Thymus (tissue), 11 donors: ENCODE results near the gene CKMT1A. TPM values are rescaled to one million over a fixed set of nuclear protein-coding genes. Genes with fewer than 3 reads are reported as not detected.
"Not testable (repeated sequence)": the region's sequence is repeated elsewhere in the genome, so short reads cannot be mapped to it uniquely, and the experiment has no call there.

Experiments
- DNase-seq, 9 donors: peaks; one replicate each; pipeline ENCODE4 v3.0.0-alpha.2; 2013; ENCODE audit warnings: low spot score in 9 of 9, low read depth in 6 of 9, missing footprints in 1 of 9
- H3K27ac ChIP-seq, 2 donors: one replicate each; pipeline ENCODE4 v1.5.1; 2013; ENCODE audit warnings: control low read depth in 1 of 2, low read depth in 1 of 2, low read length in 1 of 2, mild to moderate bottlenecking in 1 of 2, moderate library complexity in 1 of 2
- H3K27me3 ChIP-seq, 2 donors: one replicate each; pipeline ENCODE4 v1.5.1; 2013; ENCODE audit warnings: low read length in 1 of 2; ENCODE audit not compliant: control insufficient read depth in 2 of 2, insufficient read depth in 1 of 2
- H3K36me3 ChIP-seq, 2 donors: one replicate each; pipeline ENCODE4 v1.5.1; 2013; ENCODE audit warnings: low read length in 1 of 2, mild to moderate bottlenecking in 1 of 2, moderate library complexity in 1 of 2; ENCODE audit not compliant: control insufficient read depth in 2 of 2, insufficient read depth in 2 of 2
- H3K4me1 ChIP-seq, 2 donors: one replicate each; pipeline ENCODE4 v1.5.1; 2013; ENCODE audit warnings: low read length in 2 of 2; ENCODE audit not compliant: control insufficient read depth in 2 of 2, insufficient read depth in 2 of 2
- H3K4me3 ChIP-seq, 2 donors: one replicate each; pipeline ENCODE4 v1.5.1; 2013; ENCODE audit warnings: low read length in 2 of 2, control low read depth in 1 of 2, mild to moderate bottlenecking in 1 of 2
- H3K9me3 ChIP-seq, 2 donors: one replicate each; pipeline ENCODE4 v1.5.1; 2013; ENCODE audit warnings: low read length in 1 of 2, mild to moderate bottlenecking in 1 of 2; ENCODE audit not compliant: control insufficient read depth in 2 of 2, insufficient read depth in 1 of 2
- WGBS: extraction: QIAGEN DNeasy Blood & Tissue Kit; methylation state at CpG from one replicate; pipeline ENCODE4 v1.1.7; 2013; 5-methylcytosine and 5-hydroxymethylcytosine counted together
- polyA plus RNA-seq: library from polyadenylated mRNA; stranded (reverse); fragments of 200-250 nt; gene quantifications from one replicate; pipeline ENCODE4 v1.2.3, GENCODE V29; 2013
- total RNA-seq: library from RNA; stranded (reverse); fragments of 120-200 nt; gene quantifications from one replicate; pipeline ENCODE4 v1.2.4, GENCODE V29; 2013
- donor health status: healthy.

CKMT1A gene
- total and polyA plus RNA-seq, 2 donors: 0.14 to 0.23 TPM

DNA sequence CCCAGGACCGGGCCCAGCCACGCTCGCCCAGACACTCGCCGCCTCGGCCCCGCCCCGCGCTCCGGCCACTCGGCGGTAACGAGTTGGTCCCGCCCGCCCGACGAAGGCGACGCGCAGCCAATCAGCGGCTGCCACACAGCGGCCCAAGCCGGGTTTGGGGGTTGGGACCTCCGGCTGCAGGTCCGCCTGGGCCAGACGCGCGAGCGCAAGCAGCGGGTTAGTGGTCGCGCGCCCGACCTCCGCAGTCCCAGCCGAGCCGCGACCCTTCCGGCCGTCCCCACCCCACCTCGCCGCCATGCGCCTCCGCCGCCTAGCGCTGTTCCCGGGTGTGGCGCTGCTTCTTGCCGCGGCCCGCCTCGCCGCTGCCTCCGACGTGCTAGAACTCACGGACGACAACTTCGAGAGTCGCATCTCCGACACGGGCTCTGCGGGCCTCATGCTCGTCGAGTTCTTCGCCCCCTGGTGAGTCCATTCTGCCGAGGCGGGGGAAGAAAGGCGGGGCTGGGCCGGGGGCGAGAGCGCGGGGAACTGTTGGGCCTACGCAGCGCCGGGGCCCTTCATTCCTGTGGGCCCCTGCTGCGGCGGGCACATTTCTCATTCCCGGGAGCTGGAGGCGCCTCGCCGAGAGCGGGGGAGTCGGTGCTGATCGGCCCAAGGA, 52.7 kb downstream of the CKMT1A start, which contains the start of gene PDIA3:
Gene PDIA3 (plus strand): TSS at position 194 of the 658 bp plus-strand sequence. CDS start 102 bp downstream, at position 296.
- not testable (repeated sequence) for H3K36me3 ChIP-seq, H3K9me3 ChIP-seq, H3K27me3 ChIP-seq
- DNase-seq: peak; percentile 47 to 89 (median 72)
- under 1% methylated on average over 84 of the region's 84 CpGs for WGBS
- Histone ChIP-seq H3K4me3 (peak within 1 kb of the TSS; percentile 79 to 91), H3K27ac (peak within 1 kb of the TSS; percentile 89 to 94), H3K4me1 (peaks cover 5 to 20% of the 10 kb centered on the region in 2 donors)

DNA sequence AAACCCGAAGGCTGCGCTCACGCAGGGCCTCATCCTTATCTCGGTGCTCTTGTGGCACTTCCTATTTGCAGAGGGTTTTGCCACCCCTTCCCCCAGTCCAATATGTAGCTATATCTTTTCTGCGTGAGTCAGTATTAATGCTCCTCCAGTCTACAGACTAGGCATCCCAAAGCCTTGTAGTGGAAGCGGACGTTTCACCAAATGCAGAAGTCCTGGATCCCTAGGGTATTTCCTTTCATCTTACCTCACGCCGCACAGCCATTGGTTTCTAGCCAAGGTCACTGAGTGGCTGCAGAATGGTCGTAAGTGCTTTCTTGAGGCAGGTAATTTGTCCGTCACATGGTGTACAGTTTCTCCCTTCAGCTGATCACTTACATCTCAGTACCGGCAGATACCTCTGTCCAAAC, 53.2 kb downstream of the CKMT1A start:
- Histone ChIP-seq H3K4me3 (peak overlapping the region; percentile 79 to 91), H3K4me1 (peaks cover 7 to 23% of the 10 kb centered on the region in 2 donors), H3K27ac (peak overlapping the region; percentile 89 to 94)
- H3K9me3 ChIP-seq, H3K27me3 ChIP-seq, H3K36me3 ChIP-seq: not testable (repeated sequence)
- peak in 2 of 9 donors; percentile 25 to 46 for DNase-seq
- under 1% methylated on average over 12 of the region's 12 CpGs for WGBS

DNA sequence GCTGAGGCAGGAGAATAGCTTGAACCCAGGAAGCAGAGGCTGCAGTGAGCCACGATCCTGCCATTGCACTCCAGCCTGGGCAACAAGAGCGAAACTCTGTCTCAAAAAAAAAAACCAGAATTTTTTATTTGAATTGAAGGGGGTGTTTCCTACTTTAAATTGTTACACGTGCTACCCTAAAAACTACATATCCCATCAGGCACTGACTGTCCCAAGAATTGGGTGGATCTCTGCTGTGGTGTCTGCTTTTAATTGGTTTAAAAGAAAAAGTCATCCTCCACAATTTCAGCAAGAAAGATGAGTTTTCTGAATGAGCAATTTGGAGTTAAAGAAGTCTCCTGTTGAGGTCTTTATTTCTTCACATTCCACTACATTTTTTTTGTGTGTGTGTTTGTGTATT, 54.7 kb downstream of the CKMT1A start:
- H3K27me3 ChIP-seq: no peaks in the 10 kb centered on the region
- no peaks in the 10 kb centered on the region for H3K9me3 ChIP-seq
- peaks cover 7 to 23% of the 10 kb centered on the region in 2 donors for H3K4me1 ChIP-seq
- peak in 3 of 9 donors; percentile 4 to 34 (median 23) for DNase-seq
- H3K4me3 ChIP-seq: no peak overlapping the region
- no peak overlapping the region for H3K27ac ChIP-seq
- H3K36me3 ChIP-seq: peaks cover 0 to 20% of the 10 kb centered on the region in 2 donors
- 71% methylated on average over 3 of the region's 3 CpGs for WGBS

Other genes starting within 250 kb of the CKMT1A start
- 29.8 TPM for gene TP53BP1, start 200.7 kb upstream of the CKMT1A start, total RNA-seq
- gene TP53BP1, start 200.7 kb upstream of the CKMT1A start, polyA plus RNA-seq: 17.5 TPM
- gene MAP1A, start 176.3 kb upstream of the CKMT1A start, total RNA-seq: 12.7 TPM
- 3.6 TPM for gene MAP1A, start 176.3 kb upstream of the CKMT1A start, polyA plus RNA-seq
- gene PPIP5K1, start 103.7 kb upstream of the CKMT1A start, total RNA-seq: 4.6 TPM
- gene PPIP5K1, start 103.7 kb upstream of the CKMT1A start, polyA plus RNA-seq: 5.7 TPM
- gene CKMT1B, start 99.8 kb upstream of the CKMT1A start, total RNA-seq: 0.09 TPM
- 0.94 TPM for gene CKMT1B, start 99.8 kb upstream of the CKMT1A start, polyA plus RNA-seq
- 0.05 TPM for gene STRC, start 75.1 kb upstream of the CKMT1A start, total RNA-seq
- gene STRC, start 75.1 kb upstream of the CKMT1A start, polyA plus RNA-seq: 1.8 TPM
- gene CATSPER2, start 45.0 kb upstream of the CKMT1A start, total RNA-seq: 0.80 TPM
- 4.9 TPM for gene CATSPER2, start 45.0 kb upstream of the CKMT1A start, polyA plus RNA-seq
- gene PDIA3, start 52.6 kb downstream of the CKMT1A start, total RNA-seq: 102 TPM
- gene PDIA3, start 52.6 kb downstream of the CKMT1A start, polyA plus RNA-seq: 209 TPM
- 3.2 TPM for gene ELL3, start 83.1 kb downstream of the CKMT1A start, total RNA-seq
- gene ELL3, start 83.1 kb downstream of the CKMT1A start, polyA plus RNA-seq: 7.3 TPM
- gene SERF2, start 98.5 kb downstream of the CKMT1A start, total RNA-seq: 862 TPM
- gene SERF2, start 98.5 kb downstream of the CKMT1A start, polyA plus RNA-seq: 1,456 TPM
- 0.05 TPM for gene SERINC4, start 106.4 kb downstream of the CKMT1A start, total RNA-seq
- gene SERINC4, start 106.4 kb downstream of the CKMT1A start, polyA plus RNA-seq: 0.52 TPM
- 5.5 TPM for gene HYPK, start 106.7 kb downstream of the CKMT1A start, total RNA-seq
- gene HYPK, start 106.7 kb downstream of the CKMT1A start, polyA plus RNA-seq: 13.8 TPM
- 35.9 TPM for gene MFAP1, start 130.8 kb downstream of the CKMT1A start, total RNA-seq
- 18.7 TPM for gene MFAP1, start 130.8 kb downstream of the CKMT1A start, polyA plus RNA-seq
- 24.6 TPM for gene WDR76, start 133.1 kb downstream of the CKMT1A start, total RNA-seq
- gene WDR76, start 133.1 kb downstream of the CKMT1A start, polyA plus RNA-seq: 3.5 TPM